DMS53 (cell line): Measurements from ENCODE around the gene OR8K3.

Source experiments
- DNase-seq: peaks from one replicate; lab custom pipeline; 2025; lab: John Stamatoyannopoulos, UW

Gene OR8K3

DNA sequence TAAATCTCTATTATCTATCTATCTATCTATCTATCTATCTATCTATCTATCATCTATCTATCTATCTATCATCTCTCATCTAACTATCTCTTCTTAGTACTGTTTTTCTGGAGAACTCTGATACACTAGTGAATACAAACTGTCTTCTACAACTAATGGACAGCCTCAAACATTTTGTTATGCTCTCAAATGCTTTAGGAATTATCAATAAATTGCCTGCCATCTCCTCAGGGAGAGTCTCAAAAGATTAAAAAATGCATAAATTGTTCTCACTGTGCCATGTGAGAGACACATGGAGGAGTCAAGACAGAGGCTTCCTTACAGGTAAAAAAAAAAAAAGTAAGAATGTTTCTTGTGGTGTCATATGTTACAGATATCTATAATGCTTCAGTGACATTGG is at the start of gene OR8K3:
OR8K3 (plus strand) TSS at position 301 of the 400 bp plus-strand sequence. CDS start 3,163 bp downstream, outside the sequence.
- DNase-seq = no peak

DNA sequence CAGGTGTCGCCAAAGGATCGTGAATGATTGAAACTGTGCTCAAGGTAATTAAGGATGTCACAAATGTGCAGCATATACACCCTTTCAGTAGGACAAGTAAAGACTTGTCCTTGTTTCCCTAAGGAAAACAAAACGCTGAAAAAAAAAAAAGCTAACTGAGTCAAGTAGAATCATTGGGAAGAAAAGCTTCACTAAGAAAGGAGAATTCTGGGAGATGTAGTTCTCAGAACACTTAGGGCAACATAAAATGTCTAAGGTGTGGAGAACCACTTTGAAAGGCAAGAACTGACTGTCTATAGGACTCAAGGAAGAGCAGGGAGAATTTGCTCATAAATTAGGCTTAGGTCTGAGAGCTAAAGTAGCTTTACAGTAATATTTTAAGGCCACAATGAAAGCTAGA is 43.9 kb upstream of the OR8K3 start:
- peak; percentile 48 for DNase-seq

DNA sequence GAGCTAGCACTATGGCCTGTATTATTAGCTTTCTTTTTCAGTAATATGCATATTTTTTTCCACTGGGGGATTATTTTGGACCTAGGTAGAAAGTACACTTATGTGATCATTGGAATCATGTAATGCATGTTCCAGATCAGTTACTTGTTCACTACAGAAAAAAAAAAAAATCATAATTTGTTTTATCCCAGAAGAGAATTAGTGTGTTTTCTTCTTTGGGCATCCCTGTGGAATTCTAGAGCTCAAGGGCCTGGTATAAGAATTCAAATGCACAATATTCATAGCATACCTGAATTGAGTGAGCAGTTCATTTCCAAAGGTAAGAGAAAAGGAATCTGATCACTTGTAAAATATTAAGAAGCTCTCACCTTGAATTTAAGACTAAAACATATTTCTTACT is 41.1 kb upstream of the OR8K3 start, which contains the start of gene OR5T1:
OR5T1 (plus strand) TSS at position 301 of the 400 bp plus-strand sequence. CDS start 1,485 bp downstream, outside the sequence.
- no peak for DNase-seq

DNA sequence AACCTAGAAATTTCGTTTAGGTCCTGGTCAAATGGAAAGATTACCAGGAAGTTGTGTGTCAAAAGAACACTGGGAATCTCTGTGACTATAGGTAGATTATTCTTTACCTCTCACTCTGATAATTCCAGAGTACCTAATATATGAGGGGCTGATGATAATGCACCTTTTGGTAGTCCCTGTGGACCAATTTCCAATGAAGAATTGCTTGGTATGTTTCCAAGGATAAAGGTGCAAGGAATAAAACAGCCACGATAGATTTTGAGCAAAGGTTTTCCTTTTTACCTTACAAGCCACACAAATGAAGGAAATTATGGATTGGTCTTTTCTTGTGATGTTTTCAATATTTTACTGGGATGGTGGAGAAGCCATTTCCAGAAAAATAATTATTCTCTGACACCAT is 22.8 kb upstream of the OR8K3 start, which contains the start of gene OR8H1:
OR8H1 (minus strand) TSS at position 101 of the 400 bp plus-strand sequence. CDS start 1,192 bp downstream, outside the sequence.
- no peak for DNase-seq

DNA sequence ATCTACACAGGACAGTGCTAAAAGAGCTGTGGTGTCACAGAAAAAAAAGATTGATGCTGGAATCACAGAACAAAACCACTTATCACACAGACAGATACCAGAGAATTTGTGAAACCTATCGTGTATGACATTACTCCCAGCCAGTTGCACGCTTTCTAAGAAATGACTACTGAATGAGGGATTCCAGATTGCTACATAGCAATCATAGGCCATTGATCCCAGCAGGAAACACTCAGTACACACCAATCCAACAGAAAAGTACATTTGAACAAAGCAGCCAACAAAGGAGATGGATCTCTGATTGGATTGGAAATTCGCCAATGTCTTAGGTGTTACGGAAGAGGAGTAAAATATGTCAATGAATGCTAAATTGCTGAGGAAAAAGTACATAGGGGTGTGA is 18.0 kb upstream of the OR8K3 start:
- DNase-seq = no peak

DNA sequence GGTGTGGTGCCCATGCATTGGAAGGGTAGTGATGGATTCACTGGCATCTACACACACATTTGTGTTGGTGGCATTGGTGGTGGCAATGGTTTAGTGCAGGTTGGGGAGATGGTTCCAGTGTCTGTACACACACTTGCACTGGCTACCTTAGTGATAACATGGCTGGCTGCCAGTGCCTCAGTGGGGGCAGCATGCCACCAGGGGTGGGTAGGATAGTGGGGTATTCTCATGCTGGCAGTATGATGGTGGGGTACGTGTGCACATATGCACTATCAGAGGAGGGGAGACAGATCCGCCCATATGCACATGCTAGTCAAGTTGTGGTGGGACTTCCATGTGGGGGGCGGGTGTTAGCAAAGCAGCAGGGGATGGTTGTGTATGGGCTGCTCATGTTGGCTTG is 7.1 kb upstream of the OR8K3 start:
- no peak for DNase-seq

DNA sequence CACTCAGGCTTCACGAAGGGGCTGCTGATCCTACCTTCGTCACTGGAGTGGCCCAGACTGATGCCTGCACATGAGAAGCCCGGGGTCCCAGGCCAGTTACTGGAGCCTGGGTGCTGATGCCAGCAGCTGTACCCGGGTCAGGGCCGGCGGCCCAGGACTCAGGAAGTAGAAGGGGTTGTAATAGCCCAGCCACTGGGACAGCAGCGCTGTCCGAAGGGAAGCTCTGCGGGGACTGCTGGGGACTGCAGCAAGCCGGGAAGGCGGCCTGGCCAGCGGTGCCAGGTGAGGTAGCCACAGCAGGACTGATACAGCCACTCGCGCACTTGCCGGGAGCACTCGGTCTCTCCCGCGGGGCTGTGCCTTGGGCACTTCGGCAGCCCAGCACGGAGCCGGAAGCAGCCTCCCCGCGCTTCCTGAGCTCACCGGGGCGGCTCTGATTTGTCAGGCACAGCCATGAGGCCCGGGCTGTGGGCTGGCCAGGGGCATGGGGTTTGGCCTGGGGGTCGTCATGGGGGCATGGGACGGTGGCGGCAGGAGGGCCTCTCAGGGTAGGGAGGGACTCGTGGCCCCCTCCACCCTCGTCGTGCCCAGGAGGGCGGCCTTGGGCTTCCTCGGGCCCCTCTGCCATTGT is 17.0 kb downstream of the OR8K3 start:
- peak; percentile 14 for DNase-seq

DNA sequence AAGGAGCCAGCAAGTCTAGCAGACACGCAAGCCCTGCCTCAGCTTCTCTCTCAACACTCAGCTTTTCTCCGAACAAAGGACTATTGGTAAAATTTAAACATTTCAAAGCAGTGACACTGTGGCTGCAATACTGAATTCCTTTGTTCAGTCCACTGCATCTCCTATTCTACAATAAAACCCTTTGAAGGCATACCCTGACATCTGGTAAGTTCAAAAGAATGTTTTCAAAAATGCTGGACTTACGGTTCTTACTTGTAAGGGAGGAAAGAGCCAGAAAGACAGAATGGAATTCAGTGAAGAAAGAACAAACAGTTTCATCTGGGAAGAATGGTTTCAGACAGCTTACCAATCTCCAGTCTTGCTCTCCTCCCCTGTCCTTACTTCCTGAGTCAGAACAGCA is 18.2 kb downstream of the OR8K3 start:
- DNase-seq = no peak

DNA sequence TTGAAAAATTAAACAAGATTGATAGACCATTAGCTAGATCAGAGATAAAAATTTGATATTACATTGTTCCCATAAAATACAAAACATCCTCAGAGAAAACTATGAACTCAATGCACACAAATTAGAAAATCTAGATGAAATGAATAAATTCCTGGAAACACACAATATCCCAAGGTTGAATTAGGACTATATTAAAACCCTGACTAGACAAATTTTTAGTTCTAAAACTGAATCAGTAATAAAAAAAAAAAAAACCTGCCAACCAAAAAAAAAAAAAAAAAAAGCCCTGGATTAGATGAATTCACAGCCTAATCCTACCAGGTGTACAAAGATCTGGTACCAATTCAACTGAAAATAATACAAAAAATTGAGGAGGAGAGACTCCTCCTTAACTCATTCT is 25.3 kb downstream of the OR8K3 start:
- DNase-seq = no peak

DNA sequence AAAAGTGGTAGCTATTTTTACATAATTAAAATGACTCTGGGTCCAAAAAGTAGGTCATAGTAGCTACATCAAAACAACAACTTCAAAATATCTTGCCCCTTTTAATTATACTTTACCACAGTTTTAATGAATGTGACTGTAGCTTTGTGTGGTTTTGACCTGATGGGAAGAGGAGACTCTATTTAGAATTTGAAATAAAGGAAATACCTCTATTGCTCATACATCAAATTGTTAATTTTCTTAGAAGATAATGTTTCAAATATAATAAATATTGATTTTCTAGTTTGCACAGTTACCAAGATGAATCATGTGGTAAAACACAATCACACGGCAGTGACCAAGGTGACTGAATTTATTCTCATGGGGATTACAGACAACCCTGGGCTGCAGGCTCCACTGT is 30.8 kb downstream of the OR8K3 start, which contains the start of gene OR8K1:
OR8K1 (plus strand) TSS at position 301 of the 400 bp plus-strand sequence; CDS start at position 301, 0 bp downstream.
- DNase-seq = no peak

DNA sequence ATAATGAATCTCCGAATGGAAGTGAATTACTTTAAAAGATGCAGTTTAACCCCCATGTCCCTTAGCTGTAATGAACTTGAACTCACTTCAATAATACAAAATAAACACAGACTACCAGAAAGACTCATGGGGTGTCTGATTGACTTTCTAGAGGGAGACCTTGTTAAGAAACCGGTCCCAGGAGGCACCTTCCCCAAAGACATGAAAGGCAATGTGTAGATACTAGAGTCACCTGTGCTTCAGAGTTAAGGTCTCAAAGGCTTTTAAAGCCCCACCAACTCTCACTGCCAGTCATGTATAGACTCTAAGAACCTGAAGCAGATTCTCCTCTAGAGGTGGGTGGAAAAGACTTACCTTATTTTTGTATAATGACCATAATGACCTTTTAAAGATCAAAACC is 39.0 kb downstream of the OR8K3 start, which contains the start of gene OR8J1:
OR8J1 (plus strand) TSS at position 301 of the 400 bp plus-strand sequence. CDS start 5,956 bp downstream, outside the sequence.
- DNase-seq = no peak
